PC-3 (cell line): ENCODE data around the gene BLM.

ENCODE experiments used
- CTCF ChIP-seq: fragments of 300-600 bp; sonication (generic); conservative IDR thresholded peaks from 2 replicates; pipeline ENCODE4 v1.5.1; 2017; ENCODE audit warnings: antibody characterized with exemption, low read depth, mild to moderate bottlenecking, low read length
- EZH2 ChIP-seq: fragments of 300-600 bp; sonication (generic); IDR thresholded peaks from one replicate; pipeline ENCODE4 v1.6.1; 2017; ENCODE audit warnings: antibody characterized with exemption, mild to moderate bottlenecking, low read length; ENCODE audit not compliant: unreplicated experiment
- EZH2phosphoT487 ChIP-seq: fragments of 300-600 bp; sonication (generic); IDR thresholded peaks from 2 replicates; pipeline ENCODE4 v1.6.1; 2018; ENCODE audit warnings: mild to moderate bottlenecking, antibody characterized with exemption, low read length, borderline replicate concordance

DNA sequence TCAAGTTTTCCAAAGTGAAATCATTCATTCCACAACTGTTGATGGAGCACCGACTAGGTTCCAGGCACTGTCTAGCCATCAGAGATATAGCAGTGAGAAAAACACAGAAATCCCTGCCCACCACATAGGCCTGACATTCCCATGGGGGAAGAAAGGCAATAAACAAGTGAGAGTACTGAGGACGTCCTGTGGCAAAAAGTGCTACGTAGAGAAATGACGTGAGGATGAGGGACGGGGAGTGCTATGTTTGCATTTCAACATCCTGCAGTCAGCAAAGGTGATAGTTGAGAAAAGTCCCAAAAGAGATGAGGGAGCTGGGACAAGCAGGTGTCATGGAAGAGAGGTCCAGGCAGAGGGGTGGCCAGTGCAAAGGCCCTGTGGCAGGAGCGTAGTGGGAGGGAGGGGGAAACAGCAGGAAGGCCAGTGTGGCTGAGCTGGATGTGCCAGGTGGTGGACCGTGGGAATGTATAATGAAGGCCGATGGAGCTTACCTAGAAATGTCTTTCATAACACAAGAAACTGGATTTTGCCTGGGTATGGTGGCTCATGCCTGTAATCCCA is 140.8 kb downstream of the BLM start:
- TF ChIP-seq CTCF = no peak
- TF ChIP-seq EZH2 = no peak
- no peak for TF ChIP-seq EZH2phosphoT487
